COR-L47 (cell line): Measurements from ENCODE around the gene DARS1.
"Not testable (repeated sequence)": the region's sequence is repeated elsewhere in the genome, so short reads cannot be mapped to it uniquely, and the experiment has no call there.

Experiments
- DNase-seq: peaks from one replicate; lab custom pipeline; 2025; lab: John Stamatoyannopoulos, UW

Gene DARS1

DNA sequence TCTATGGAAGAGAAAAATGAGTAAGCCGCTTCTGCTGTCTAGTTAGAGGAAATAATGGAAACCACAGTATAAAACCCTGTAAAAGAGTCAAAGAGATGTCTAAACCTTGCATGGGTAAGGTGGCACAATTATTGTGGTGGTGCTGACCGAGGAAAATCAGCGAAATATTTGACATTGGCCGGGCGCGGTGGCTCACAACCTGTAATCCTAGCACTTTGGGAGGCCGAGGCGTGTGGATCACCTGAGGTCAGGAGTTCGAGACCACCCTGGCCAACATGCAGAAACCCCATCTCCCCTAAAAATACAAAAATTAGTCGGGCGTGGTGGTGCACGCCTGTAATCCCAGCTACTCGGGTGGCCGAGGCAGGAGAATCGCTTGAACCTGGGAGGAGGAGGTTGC lies 108.7 kb downstream of the DARS1 start:
- DNase-seq: not testable (repeated sequence)

DNA sequence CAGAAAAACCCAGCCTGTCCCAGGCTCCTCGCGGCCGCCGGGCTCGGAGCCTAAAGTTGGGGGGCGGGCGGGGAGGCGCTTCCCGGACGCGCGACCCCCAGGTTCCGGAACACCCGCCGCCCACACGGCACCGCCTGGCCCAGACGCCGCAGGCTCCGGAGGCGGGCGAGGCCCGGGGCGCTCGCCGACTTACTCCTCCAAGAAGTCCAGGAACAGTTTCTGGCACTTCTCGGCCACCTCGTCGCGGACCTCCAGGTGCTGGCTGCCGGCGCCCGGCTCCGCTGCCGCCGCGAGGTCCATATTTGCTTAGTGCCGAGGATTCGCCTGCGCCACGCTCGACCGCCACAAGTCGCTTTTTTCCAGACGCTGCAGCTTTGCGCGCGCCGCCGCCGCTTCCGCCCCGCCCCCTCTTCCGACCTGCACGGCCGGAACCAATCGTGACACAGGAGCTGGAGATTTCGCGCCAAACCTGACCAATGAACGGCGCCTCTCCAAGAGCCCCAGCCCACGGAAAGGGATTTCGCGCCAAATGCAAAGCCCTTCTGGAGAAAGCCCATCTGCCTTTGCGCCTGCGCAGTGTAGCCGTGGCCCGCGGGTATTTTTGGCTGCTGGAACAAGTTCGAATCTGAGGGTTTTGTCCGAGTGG lies 109.2 kb downstream of the DARS1 start, which contains the start of gene MCM6:
TSS of gene MCM6 (minus strand) at position 378 of the 646 bp plus-strand sequence. CDS start at position 300, 78 bp downstream.
- peak; percentile 99 for DNase-seq

DNA sequence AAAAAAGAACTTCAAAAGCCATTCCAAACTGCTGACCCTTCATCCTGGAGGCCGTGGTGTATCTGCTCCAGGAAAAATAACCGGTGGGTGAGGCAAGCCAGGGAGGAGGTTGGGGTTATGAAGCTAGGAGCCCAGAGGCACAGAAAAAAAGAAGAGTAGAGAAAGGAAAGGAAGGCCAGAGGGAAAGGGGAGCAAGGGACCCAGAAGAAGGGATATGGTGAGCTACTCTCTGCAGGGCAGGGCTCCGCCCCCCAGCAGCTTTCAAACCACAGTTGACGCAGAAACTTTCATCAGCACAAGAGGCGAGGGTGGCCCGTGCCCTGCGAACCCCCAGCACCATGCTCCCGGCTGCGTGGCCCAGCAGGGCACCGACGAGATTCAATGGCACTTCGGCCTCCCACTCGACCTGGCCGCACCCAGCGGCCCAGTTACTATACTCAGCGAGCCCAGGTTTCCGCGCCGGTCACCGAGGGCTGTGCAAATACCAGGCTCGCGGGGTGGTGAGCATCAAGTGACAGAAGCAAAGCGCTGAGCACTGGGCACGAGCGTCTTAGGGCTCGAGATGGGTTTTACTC lies 109.8 kb downstream of the DARS1 start:
- peak; percentile 46 for DNase-seq

DNA sequence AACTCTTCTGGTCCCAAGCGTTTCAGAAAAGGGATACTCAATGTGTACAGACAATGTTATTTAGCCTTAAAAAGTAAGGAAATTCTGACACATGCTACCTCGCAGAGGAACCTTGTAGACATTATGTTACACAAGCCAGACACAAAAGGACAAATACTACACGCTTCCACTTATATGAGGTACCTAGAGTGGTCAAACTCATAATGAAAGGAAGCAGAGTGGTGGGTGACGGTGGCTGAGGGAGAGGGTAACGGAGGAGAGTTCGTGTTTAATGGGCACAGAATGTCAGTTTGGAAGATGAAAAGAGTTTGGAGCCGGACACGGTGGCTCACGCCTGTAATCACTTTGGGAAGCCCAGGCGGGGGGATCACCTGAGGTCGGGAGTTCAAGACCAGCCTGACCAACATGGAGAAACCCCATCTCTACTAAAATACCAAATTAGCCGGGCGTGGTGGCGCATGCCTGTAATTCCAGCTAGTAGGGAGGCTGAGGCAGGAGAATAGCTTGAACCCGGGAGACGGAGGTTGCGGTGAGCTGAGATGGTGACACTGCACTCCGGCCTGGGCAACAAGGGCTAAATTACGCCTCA lies 110.6 kb downstream of the DARS1 start:
- no peak for DNase-seq

DNA sequence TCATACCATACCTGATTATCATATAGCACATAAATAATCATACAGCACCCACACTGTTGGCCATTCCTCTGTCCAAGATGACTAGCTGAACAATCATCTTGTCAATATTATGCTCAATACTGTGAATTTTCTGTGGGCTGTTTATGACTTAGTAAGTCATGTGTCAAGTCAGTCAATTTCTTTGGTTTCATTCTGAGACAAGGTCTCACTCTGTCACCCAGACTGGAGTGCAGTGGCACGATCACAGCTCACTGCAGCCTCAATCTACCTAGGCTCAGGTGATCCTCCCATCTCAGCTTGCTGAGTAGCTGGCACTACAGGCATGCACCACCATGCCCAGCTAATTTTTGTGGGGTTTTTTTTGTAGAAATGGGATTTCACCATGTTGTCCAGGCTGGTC lies 114.9 kb downstream of the DARS1 start:
- no peak for DNase-seq

DNA sequence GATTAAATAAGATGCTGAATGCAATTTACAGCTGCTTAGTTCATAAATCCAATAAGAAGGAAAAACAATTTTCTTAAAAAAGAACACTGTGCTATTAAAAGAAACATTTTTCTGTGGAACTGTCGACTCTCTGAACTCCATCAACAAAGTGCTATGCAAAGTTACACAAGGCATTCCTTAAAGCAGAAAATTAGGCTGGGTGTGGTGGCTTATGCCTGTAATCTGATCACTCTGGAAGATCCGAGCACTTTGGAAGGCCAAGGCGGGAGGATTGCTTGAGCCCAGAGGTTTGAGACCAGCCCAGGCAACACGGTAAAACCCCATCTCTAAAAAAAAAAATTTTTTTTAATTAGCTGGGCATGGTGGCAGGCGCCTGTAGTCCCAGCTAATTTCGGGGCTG lies 122.2 kb downstream of the DARS1 start:
- no peak for DNase-seq

DNA sequence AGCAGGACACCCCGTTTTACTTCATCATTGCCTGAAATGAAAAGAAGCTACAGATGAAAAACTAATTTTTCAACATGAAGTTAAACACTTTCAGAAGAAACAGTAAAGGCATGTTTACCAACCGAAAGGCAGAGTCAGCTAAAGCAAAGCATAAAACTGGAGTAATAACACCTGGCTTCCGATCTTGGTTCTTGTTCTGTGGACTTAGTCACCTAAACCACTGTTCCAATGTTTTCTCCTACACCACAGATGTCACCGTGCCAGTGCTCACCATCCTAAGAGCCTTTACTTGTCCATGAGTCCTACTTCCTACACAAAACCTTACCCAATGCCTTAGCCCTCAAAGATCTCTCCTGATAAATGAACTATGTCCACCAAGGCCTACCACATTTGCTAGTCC lies 122.7 kb downstream of the DARS1 start:
- DNase-seq: no peak
